ENCODE results near the gene KCTD2. TPM values are rescaled to one million over a fixed set of nuclear protein-coding genes. Genes with fewer than 3 reads are reported as not detected.
A peak's percentile ranks its signal among the peaks of the same experiment; 100 is the strongest.

KCTD2 gene
- total RNA-seq, 1 donor from 2014 or later, result 24.9 TPM

- no peak for DNase-seq (ENCODE audit: low spot score, unreplicated experiment)
- H3K4me3 Mint-ChIP-seq (ENCODE audit: low read depth), result peak overlapping the region; percentile 86
- peaks cover 10% of the 10 kb centered on the region for H3K36me3 Mint-ChIP-seq (ENCODE audit: insufficient read depth)
- H3K27me3 Mint-ChIP-seq, result peaks cover 9% of the 10 kb centered on the region
- peak overlapping the region; percentile 95 for H3K27ac Mint-ChIP-seq
- peaks cover 15% of the 10 kb centered on the region for H3K4me1 Mint-ChIP-seq (ENCODE audit: low read depth)
- H3K9me3 Mint-ChIP-seq (ENCODE audit: low read depth), result no peaks in the 10 kb centered on the region
- TF ChIP-seq, protein P1, sequence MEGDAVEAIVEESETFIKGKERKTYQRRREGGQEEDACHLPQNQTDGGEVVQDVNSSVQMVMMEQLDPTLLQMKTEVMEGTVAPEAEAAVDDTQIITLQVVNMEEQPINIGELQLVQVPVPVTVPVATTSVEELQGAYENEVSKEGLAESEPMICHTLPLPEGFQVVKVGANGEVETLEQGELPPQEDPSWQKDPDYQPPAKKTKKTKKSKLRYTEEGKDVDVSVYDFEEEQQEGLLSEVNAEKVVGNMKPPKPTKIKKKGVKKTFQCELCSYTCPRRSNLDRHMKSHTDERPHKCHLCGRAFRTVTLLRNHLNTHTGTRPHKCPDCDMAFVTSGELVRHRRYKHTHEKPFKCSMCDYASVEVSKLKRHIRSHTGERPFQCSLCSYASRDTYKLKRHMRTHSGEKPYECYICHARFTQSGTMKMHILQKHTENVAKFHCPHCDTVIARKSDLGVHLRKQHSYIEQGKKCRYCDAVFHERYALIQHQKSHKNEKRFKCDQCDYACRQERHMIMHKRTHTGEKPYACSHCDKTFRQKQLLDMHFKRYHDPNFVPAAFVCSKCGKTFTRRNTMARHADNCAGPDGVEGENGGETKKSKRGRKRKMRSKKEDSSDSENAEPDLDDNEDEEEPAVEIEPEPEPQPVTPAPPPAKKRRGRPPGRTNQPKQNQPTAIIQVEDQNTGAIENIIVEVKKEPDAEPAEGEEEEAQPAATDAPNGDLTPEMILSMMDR (IDR thresholded peaks at IDR 0.05; ENCODE audit: unreplicated experiment), result no peak
Measured at GRCh38 chr17:75110234-75110937, 63.4 kb downstream of the KCTD2 start.

GRCh38 chr17:75111777-75112335 is 64.8 kb downstream of the KCTD2 start:
- Mint-ChIP-seq H3K27me3 (peaks cover 6% of the 10 kb centered on the region), H3K36me3 (ENCODE audit: insufficient read depth) (peaks cover 8% of the 10 kb centered on the region), H3K4me3 (ENCODE audit: low read depth) (peak overlapping the region; percentile 58), H3K4me1 (ENCODE audit: low read depth) (peaks cover 15% of the 10 kb centered on the region), H3K9me3 (ENCODE audit: low read depth) (no peaks in the 10 kb centered on the region), H3K27ac (peak overlapping the region; percentile 70)
- TF ChIP-seq, protein P1 (IDR thresholded peaks at IDR 0.05; ENCODE audit: unreplicated experiment), result no peak
- DNase-seq (ENCODE audit: low spot score, unreplicated experiment), result no peak

DNA sequence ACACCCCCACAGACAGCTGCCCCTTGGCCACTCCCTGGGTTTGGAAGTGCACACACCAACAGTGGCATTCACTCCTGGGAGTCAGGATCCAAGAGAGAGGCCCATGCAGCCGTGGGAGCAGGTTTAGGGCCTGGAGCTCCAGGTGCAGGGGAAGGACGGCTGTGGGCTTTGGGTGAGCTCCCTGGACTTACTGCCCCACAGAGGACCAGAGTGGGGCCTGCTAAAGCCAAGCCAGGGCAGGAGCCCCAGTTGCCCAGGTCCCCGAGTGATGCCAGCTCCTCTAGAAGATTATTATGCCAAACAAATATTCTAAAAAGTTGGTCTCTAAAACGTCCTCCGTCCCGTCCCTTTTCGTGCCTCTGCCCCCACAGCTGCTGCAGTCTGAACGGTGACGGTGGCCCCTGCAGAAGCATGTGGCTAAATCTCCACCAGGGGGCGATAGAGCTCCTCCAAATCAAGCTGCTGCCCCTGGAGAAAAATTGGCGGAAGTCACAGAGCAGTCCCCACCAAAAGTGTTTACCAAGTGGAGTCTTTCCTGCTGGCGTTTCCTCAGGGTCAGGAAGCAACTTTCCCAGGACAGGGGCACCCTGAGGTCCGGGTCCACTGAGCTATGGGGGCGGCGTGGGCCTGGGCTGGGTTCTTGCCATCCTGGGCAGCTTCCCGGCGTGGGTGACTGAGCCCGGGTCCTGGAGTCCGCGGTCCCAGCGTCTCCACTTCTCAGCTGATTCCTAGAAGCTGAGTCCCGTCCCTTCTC is 67.0 kb downstream of the KCTD2 start:
- TF ChIP-seq, protein P1 (IDR thresholded peaks at IDR 0.05; ENCODE audit: unreplicated experiment), result peak; percentile 92
- Mint-ChIP-seq H3K27ac (peak overlapping the region; percentile 38), H3K36me3 (ENCODE audit: insufficient read depth) (peaks cover 12% of the 10 kb centered on the region)

DNA sequence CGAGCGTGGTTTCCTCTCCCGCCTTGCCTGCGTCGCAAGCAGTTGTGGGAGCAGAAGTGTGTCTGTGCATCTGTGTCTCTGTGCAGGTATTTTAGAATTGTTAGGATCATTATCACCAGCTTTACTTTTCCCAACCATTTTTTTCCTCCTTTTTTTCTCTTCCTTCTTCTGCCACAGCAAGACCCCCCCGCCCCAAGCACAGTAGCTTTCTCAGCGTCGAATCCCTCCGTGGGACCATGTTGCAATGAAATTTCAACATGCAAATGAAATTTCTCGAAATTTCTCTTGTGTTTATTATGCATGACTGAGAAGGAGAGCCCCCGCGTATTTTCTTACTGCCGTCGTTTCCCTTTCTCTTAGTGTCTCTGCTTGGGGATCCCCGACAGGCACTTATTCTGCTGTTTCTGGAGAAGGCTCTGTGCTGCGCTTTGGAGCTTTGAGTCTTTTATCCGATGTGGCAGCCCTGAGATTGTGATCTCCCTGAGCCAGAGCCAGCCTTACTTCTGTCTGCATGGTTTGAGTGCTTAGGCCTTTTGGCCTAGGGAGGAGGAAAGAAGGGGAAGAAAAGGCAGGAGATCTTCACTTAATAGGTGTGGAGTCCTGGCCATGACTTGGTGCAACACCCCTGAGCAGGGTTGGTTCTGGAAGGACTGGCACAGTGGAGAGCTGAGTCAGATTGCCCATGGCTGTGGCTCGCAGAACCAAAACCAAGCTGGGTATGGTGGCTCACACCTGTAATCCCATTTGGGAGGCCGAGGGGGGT is 67.7 kb downstream of the KCTD2 start:
- Mint-ChIP-seq H3K27ac (no peak overlapping the region), H3K36me3 (ENCODE audit: insufficient read depth) (peaks cover 14% of the 10 kb centered on the region), H3K9me3 (ENCODE audit: low read depth) (no peaks in the 10 kb centered on the region), H3K4me3 (ENCODE audit: low read depth) (no peak overlapping the region), H3K4me1 (ENCODE audit: low read depth) (peaks cover 13% of the 10 kb centered on the region), H3K27me3 (no peaks in the 10 kb centered on the region)
- TF ChIP-seq, protein P1 (IDR thresholded peaks at IDR 0.05; ENCODE audit: unreplicated experiment), result no peak
- DNase-seq (ENCODE audit: low spot score, unreplicated experiment), result no peak

More for the DNA sequence above, 67.0 kb downstream of the KCTD2 start:
- peak; percentile 78 for DNase-seq (ENCODE audit: low spot score, unreplicated experiment)
- Mint-ChIP-seq H3K9me3 (ENCODE audit: low read depth) (no peaks in the 10 kb centered on the region), H3K4me1 (ENCODE audit: low read depth) (peaks cover 13% of the 10 kb centered on the region), H3K4me3 (ENCODE audit: low read depth) (no peak overlapping the region), H3K27me3 (no peaks in the 10 kb centered on the region)

Other genes with a start within 250 kb of the KCTD2 start
- gene GRIN2C, start 187.3 kb upstream of the KCTD2 start, total RNA-seq, result 0.57 and 0.84 TPM in 2 replicates
- gene FDXR, start 174.2 kb upstream of the KCTD2 start, total RNA-seq, result 16.9 and 18.2 TPM in 2 replicates
- gene FADS6, start 153.6 kb upstream of the KCTD2 start, total RNA-seq, result 0.14 and 0.42 TPM in 2 replicates
- 0.18 and 0.19 TPM in 2 replicates for gene USH1G, start 124.0 kb upstream of the KCTD2 start, total RNA-seq
- not detected in 2 replicates for gene OTOP2, start 123.0 kb upstream of the KCTD2 start, total RNA-seq
- gene OTOP3, start 111.3 kb upstream of the KCTD2 start, total RNA-seq, result 0.57 and 0.67 TPM in 2 replicates
- gene HID1, start 74.5 kb upstream of the KCTD2 start, total RNA-seq, result 94.2 and 101 TPM in 2 replicates
- gene CDR2L, start 59.6 kb upstream of the KCTD2 start, total RNA-seq, result 17.2 and 17.8 TPM in 2 replicates
- 26.5 and 26.8 TPM in 2 replicates for gene MRPL58, start 34.6 kb upstream of the KCTD2 start, total RNA-seq
- 160 and 163 TPM in 2 replicates for gene ATP5PD, start 256 bp upstream of the KCTD2 start, total RNA-seq
- gene SLC16A5, start 40.7 kb downstream of the KCTD2 start, total RNA-seq, result 16.0 and 16.9 TPM in 2 replicates
- 16.7 and 16.9 TPM in 2 replicates for gene ARMC7, start 62.7 kb downstream of the KCTD2 start, total RNA-seq
- 53.3 and 58.8 TPM in 2 replicates for gene NT5C, start 84.5 kb downstream of the KCTD2 start, total RNA-seq
- gene JPT1, start 107.3 kb downstream of the KCTD2 start, total RNA-seq, result 202 TPM in 2 replicates
- gene SUMO2, start 135.7 kb downstream of the KCTD2 start, total RNA-seq, result 616 and 633 TPM in 2 replicates
- gene NUP85, start 158.5 kb downstream of the KCTD2 start, total RNA-seq, result 83.8 and 86.9 TPM in 2 replicates
- gene GGA3, start 214.4 kb downstream of the KCTD2 start, total RNA-seq, result 66.8 and 68.1 TPM in 2 replicates
- 55.2 and 59.2 TPM in 2 replicates for gene MRPS7, start 214.7 kb downstream of the KCTD2 start, total RNA-seq
- 14.8 and 16.3 TPM in 2 replicates for gene MIF4GD, start 224.0 kb downstream of the KCTD2 start, total RNA-seq
- gene SLC25A19, start 242.2 kb downstream of the KCTD2 start, total RNA-seq, result 14.1 and 18.4 TPM in 2 replicates

Measured in progenitor cell of endocrine pancreas (in vitro differentiated cells).